HEK293 (cell line): Measurements from ENCODE around the gene LAMB1.

Experiments used
- CTCF ChIP-seq: fragments of 450-650 bp; formaldehyde crosslinking; IDR thresholded peaks from 2 replicates; pipeline ENCODE4 v1.5.1; 2016; ENCODE audit warnings: missing biosample characterization, missing genetic modification characterization
- GLI2 ChIP-seq: fragments of 450-650 bp; formaldehyde crosslinking; IDR thresholded peaks from 2 replicates; pipeline ENCODE4; 2017; ENCODE audit warnings: missing biosample characterization, missing genetic modification characterization, low read depth, borderline replicate concordance
- IKZF3 ChIP-seq: fragments of 450-650 bp; IDR thresholded peaks from 2 replicates; pipeline ENCODE4 v1.5.0; 2018; ENCODE audit warnings: missing biosample characterization, mild to moderate bottlenecking, missing genetic modification characterization, moderate library complexity
- MYNN ChIP-seq: fragments of 450-650 bp; formaldehyde crosslinking; IDR thresholded peaks from 2 replicates; pipeline ENCODE4 v1.5.1; 2016; ENCODE audit warnings: missing biosample characterization, missing genetic modification characterization, borderline replicate concordance
- RBAK ChIP-seq: fragments of 450-650 bp; formaldehyde crosslinking; IDR thresholded peaks from 2 replicates; pipeline ENCODE4 v1.5.1; 2016; ENCODE audit warnings: missing biosample characterization, missing genetic modification characterization
- ZNF274 ChIP-seq, 2 experiments: fragments of 200-500 bp in 1 of 2; fragments of 450-650 bp in 1 of 2; sonication (Bioruptor generic) in 1 of 2; formaldehyde crosslinking in 1 of 2; IDR thresholded peaks; 2 replicates each; pipeline versions ENCODE4 v1.5.1 to v1.6.1; 2014 to 2016; ENCODE audit warnings: borderline replicate concordance in 1 of 2, inconsistent platforms in 1 of 2, low read length in 1 of 2, missing biosample characterization in 1 of 2, missing genetic modification characterization in 1 of 2
- ZNF292 ChIP-seq: fragments of 450-650 bp; formaldehyde crosslinking; IDR thresholded peaks from 2 replicates; pipeline ENCODE4 v1.5.1; 2016; ENCODE audit warnings: low read depth, missing biosample characterization, missing genetic modification characterization, borderline replicate concordance
- ZNF513 ChIP-seq: fragments of 450-650 bp; IDR thresholded peaks from 2 replicates; pipeline ENCODE4 v1.5.1; 2018; ENCODE audit warnings: missing biosample characterization, missing genetic modification characterization
- ZNF776 ChIP-seq: fragments of 450-650 bp; formaldehyde crosslinking; IDR thresholded peaks from 2 replicates; pipeline ENCODE4 v1.5.0; 2017; ENCODE audit warnings: missing biosample characterization, missing genetic modification characterization, borderline replicate concordance

GRCh38 chr7:108024538-108024937 is 21.6 kb upstream of the LAMB1 start:
- TF ChIP-seq ZNF776 (tag by site-specific recombination) = no peak
- TF ChIP-seq MYNN (tag by site-specific recombination) = no peak
- no peak for TF ChIP-seq CTCF (tag by site-specific recombination)
- TF ChIP-seq GLI2 (tag by site-specific recombination) = no peak
- no peak for TF ChIP-seq ZNF292 (tag by site-specific recombination)
- TF ChIP-seq IKZF3 (tag by site-specific recombination) = no peak
- TF ChIP-seq ZNF274 (IDR thresholded peaks at IDR 0.05; ENCODE audit: low read length) = no peak
- TF ChIP-seq ZNF274 (tag by site-specific recombination; IDR thresholded peaks at IDR 0.05; ENCODE audit: borderline replicate concordance) = no peak
- no peak for TF ChIP-seq RBAK
- no peak for TF ChIP-seq ZNF513 (tag by site-specific recombination)
